Activated CD8-positive, alpha-beta memory T cell treated with anti-CD3 and anti-CD28 coated beads for 1 hour (primary cell): ENCODE data around the gene ITCH.
"Not testable (repeated sequence)": the region's sequence is repeated elsewhere in the genome, so short reads cannot be mapped to it uniquely, and the experiment has no call there.

Source experiments
- DNase-seq, 2 donors: peaks; one replicate each; pipeline ENCODE4 v3.0.0-alpha.2; 2020; ENCODE audit warnings: low read depth in 1 of 2; ENCODE audit errors: extremely low read depth in 1 of 2

The ITCH gene

DNA sequence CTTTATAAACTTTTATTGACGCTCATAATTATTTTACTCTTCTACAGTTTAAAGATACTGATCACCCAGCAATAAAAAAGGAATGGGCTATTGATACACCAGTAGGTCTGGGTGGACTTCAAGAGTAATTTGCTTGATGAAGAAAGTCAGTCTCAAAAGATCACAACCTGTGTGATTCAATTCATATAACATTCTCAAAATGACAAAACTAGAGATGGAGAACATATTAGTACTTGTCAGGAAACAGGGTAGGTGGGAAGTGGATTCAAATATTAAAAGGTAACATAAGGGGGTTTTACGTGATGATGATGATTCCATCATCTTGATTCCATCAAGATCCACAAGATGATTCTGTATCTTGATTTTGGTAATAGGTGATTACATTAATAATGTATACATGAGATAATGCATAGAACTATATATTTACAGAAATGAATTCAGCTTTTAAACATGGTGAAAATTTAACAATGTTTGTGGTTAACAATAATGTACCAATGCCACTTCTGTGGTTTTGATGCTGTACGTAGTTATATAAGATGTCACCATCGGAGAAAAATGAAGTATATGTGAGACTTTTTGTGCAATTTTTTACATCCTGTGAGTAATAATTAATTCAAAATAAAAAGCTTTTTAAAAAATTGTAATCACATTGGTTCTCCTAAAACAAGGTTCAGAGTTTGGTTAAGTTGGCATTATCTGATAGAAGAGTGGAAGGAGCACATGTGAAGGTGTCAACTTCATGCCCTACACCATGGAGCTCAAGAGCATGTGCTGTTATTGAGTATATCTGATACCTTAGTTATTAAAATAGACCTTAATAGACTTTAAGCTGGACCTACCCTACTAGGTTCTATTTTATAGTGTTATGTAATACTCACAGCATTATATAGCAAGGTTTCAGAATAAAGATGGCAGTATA, 86.9 kb downstream of the ITCH start:
- no peak for DNase-seq

DNA sequence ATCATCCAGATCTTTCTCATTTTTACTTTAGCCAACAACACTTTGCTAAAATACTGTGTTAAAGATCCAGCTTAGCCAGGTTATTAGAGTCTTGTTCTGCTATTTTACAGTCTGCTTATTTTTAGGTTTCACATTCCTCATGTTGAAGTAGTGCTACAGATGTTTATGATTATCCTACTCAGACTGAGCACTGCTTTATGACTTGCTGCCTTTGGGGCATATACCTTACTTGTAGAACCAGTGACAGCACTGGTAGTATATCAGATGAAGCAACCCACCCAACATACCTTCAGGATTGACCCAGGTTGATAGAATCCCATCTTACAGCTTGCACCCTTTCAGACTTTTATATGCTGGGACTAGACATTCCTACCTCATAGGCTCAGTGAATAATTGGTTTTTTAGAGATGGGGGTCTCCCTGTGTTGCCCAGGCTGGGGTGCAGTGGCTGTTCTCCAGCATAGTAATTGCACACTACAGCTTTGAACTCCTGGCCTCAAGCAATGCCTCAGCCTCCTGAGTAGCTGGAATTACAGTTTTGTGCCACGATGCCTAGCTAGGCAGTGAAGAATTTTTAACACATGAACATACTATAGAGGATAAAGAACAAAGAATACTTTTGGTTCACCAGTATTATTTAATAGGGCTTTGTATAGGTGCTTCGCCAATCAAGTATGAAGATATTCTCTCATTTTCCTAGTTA, 89.4 kb downstream of the ITCH start:
- DNase-seq: no peak

DNA sequence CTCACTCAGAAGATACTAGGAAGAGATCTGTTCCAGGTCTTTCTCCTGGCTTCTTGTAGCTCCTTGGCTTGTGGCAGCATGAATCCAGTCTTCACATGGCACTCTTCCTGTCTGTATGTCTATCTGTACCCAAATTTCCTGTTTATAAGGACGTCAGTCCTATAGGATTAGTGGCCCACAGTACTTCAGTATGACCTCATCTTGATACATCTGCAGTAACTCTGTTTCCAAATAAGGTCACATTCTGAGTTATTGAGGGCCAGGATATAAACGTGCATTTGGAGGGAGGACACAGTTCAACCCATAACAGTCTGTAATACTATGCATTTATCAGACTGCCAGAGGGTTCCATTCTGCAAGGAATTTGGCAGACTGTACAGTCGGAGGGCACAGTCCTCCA, 95.6 kb downstream of the ITCH start:
- no peak for DNase-seq

DNA sequence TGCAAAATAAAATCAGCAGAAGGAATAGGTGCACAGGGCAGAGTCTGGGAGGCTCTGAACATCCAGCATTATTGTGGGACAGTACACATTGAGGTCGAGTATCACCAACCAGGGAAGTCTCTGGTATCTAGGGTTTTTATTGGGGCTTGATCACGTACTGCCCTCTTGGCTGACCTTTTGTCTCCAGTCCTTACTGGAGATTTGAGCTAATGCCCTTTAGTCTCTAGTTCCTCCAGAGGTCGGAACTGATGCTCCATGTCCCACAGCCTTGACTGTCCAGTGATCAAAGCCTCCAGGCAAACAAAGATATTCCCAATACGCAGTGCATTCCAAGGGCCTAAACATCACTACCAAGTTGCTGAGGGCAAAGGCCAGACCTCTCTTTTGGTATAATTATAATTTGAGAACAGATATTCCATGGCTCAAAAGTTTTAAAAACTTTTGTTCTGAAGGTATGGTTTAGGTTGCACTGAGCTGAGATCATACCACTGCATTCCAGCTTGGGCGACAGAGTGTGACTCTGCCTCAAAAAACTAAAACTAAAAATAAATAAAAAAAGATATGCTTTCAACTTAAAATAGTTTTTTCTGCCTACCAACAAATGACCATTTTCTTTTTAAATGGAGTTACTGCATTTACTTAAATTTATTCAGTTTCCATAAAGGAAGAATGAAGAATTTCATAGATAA, 96.3 kb downstream of the ITCH start:
- no peak for DNase-seq

DNA sequence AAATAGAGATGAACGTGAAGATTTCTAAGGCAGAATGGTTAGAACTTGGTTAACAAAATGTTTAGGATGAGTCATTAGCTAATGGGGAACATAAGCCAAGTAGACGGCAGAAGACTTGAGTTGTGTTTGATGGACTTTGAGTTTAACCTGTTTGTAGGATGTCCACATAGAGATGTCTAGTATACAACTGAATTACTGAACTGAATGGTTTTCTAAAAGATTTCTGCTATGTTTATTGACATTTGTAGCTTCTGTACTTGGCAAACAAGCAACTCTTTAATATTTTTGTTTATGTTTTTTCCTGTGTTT, 98.7 kb downstream of the ITCH start:
- DNase-seq: no peak

DNA sequence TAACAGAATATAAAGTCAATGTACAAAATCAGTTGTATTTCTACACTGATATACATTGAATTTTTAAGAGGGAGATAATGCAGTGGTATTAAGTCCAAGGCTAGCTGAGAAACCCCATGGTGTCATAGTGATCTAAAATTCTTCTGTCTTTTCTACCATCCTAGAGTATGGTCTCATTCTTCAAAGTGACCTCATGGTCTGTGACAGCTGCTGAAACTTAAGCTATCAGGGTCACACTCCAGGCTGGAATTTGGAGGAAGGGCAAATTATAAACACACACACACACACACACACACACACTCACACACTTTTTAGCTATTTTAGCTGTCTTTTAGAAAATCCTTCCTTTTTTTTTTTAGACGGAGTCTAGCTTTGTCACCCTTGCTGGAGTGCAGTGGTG, 105.9 kb downstream of the ITCH start:
- DNase-seq: no peak

DNA sequence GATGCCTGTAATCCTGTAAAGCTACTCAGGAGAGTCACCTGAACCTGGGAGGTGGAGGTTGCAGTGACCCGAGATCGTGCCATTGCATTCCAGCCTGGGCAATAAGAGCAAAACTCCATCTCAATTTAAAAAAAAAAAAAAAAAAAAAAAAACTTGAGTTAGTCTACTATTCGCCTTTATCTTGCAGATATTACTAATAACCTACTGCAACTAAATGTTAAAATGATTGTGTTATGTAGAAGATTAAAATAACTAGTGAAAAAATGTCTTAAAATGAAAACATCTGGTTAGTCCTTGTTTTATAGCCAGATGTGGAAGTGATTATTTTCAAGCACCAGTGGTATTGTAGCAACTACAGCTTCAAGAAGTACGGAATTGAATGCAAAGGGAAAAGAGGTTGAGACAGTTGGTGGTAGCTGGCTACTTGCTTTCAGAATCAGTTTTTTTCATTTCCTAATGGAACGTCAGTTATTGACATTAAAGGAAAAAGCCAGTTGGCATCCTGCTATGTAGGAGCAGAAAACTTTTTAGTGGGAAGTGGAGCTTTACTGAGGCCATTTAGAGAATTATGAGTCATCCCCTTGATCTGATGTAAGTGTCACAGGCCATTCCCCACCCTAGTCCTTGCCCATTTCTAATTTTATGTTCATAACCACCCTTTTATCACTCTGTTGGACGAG, 109.3 kb downstream of the ITCH start:
- DNase-seq: no peak

DNA sequence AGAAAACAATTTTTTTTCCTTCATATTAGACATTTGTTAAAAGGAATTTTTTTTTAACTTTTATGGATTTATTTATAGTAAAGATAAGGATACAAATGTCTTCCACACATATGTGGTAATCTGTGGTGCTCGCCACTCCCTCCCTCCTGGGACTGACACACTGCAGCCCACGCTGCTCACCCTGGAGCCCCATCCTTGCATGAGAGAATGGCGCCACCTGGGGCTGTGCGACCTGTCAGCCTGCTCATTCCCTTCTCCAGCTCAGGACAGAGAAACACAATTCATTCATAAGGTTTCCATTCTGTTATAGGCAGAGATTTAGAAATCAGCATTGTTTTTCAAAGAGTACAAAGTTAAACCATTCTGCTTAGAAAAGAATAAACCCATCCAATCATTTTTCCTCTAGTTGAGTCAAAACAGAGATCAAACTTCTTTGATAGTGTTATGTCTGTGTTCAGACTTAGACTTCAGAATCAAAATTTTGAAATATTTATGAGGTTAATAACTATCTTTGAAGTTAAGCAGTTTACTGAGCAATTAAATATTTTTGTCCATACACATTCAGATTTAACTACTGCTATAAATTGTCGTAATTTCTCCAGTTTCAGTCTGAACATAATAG, 110.3 kb downstream of the ITCH start:
- DNase-seq: no peak

DNA sequence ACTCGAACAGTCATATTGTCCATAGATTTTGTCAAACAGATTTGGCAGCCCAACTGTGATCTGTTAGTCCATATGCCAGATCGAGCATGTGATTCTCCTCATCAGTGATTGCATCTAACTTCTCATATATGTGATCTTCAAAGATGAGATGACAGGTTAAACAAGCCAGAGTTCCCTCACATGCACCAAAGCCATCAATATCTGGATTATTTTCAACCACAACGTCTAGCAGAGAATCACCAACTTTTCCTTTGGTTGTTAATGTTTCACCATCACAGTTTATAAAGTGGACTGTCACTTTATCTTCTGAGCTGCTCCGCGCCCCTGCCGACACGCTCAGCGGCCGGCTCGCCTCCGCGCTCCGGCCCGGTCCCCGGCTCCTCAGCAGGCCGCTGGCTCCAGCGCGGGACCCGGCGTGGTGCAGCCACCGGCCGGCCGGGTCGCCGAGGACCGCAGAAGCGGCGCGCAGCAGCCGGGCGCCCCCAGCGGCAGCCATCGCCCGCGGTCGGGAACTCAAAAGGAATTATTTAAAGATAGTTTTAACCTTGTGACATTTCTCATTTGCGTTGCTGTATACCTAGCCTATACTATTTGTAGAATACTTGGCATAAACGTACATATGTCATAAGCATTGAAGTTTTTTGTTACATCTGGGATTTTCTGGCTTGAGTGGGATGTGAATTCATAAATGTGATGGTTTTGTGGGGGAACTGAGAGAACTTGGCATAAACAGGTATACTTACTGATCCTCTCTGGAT, 113.1 kb downstream of the ITCH start:
- peak in 1 of 2 donors; percentile 3 for DNase-seq

DNA sequence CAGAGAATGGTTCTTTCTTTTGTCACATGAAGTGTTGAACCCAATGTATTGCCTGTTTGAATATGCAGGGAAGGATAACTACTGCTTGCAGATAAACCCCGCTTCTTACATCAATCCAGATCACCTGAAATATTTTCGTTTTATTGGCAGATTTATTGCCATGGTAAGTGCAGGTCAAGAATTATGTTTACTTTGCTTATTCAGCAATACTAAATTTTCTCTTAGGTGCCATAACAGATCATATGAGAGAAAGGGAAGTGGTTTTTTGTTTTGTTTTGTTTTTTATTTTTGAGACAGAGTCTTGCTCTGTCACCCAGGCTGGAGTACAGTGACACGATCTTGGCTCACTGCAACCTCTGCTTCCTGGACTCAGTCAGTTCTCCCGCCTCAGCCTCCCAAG, 116.6 kb downstream of the ITCH start:
- no peak for DNase-seq

DNA sequence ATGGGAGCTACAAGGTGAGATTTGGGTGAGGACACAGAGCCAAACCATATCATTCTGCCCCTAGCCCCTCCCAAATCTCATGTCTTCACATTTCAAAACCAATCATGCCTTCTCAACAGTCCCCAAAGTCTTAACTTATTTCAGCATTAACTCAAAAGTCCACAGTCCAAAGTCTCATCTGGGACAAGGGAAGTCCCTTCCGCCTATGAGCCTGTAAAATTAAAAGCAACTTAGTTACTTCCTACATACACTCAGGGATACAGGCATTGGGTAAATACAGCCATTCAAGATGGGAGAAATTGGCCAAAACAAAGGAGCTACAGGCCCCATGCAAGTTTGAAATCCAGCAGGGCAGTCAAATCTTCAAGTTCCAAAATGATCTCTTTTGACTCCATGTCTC, 119.1 kb downstream of the ITCH start:
- DNase-seq: not testable (repeated sequence)

DNA sequence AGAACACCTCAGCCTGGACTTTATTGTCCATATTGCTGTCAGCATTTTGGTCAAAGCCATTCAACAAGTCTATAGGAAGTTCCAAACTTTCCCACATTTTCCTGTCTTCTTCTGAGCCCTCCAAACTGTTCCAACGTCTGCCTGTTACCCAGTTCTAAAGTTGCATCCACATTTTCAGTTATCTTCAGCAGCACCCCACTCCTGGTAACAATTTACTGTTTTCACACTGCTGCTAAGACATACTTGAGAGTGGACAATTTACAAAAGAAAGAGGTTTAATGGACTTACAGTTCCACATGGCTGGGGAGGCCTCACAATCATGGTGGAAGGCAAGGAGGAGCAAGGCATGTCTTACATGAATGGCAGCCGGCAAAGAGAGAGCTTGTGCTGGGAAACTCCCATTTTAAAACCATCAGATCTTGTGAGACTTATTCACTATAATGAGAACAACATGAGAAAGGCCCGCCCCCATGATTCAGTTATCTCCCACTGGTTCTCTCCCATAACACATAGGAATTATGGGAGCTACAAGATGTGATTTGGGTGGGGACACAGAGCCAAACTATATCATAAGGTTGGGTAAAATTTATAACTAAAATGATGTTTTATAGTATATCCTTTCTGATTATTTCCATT, 120.6 kb downstream of the ITCH start:
- not testable (repeated sequence) for DNase-seq

DNA sequence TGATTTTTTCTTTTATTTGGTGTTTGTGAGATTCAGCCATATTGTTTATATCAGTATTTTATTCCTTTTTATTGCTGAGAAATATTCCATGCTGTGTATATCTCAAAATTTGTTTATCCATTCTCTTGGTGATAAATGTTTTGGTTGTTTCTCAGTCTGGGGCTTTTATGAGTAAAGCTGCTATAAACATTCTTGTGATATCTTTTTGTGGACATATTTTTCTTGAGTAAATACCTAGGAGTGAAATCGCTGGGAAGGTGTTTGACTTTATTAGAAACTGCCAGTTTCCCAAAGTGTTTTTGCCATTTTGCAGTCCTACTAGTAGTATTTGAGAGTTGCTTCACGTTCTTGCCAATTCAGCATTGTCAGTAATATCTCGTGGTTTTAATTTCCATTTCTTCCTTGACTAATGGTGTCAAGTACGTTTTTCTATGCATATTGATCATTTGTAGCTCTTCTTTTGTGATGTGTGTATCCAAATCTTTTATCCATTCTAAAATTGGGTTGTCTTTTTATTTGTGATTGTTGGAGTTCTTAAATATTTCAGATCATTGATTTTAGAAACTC, 122.1 kb downstream of the ITCH start:
- DNase-seq: no peak

DNA sequence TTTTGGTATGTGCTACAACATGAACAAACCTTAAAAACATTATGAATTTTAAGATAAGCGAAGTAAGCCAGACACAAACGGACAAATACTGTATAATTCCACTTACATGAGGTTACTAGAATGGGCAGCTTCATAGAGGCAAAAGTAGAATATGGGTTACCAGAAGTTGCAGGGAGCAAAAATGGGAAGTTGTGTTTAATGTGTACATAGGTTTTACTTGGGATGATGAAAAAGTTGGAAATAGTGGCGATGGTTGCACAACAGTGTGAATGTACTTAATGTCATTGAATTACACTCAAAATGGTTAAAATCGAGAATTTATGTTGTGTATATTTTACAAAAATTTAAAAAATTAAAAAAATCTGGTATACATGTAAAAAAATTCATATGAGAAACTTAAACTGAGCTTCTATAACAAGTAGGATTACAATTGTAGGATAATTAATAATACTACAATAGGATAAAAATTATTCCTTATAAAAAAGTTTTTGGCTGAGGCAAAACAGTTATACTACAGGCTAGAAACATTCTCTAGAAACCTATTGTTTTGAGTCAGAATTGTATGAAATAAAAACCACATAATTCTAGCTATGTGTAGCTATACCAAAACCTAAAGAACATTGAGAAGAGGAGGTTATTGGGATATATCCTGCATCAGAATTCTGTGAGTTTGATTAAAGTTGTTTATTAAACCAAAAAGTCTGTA, 128.3 kb downstream of the ITCH start:
- no peak for DNase-seq

DNA sequence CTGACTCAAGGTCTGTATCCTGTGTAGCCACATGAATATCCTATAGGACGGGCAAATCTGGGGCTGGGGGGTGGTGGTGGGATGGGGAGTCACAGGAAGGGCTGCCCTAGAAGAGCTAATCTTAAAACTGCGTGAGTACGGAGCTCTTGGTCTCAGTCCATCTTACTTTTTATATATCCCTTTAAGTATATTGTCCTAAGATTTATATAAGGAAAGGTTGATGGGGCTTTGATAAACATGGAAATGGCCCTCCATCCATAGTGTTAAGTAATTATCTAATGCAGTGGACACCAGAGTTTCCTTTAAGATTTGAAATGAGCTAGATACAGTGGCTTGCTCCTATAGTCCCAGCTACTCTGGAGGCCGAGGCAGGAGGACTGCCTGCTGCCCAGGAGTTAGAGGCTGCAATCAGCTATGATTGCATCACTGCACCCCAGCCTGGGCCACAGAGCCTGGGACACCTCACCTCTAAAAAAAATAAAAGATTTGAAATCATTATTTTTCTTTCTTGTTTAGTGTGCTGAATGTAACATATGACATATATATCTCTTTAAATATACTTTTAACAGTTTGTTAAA, 128.9 kb downstream of the ITCH start:
- no peak for DNase-seq

DNA sequence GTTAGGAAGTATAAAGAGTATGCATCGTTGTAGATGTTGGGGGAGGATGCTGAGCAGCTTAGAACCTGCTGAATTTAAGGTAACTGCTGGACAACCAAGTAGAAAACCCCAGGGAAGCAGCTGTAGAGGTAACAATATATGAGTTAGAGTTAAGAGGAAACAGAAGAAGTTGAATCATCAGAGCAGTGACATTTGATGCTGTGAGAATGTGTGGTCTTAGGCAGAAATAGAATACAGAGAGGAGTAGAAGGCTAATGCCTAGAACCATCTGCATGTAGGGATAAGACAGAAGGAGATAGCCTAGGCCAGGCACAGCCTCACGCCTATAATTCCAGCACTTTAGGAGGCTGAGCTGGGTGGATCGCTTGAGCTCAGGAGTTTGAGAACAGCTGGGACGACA, 130.6 kb downstream of the ITCH start:
- DNase-seq: no peak

DNA sequence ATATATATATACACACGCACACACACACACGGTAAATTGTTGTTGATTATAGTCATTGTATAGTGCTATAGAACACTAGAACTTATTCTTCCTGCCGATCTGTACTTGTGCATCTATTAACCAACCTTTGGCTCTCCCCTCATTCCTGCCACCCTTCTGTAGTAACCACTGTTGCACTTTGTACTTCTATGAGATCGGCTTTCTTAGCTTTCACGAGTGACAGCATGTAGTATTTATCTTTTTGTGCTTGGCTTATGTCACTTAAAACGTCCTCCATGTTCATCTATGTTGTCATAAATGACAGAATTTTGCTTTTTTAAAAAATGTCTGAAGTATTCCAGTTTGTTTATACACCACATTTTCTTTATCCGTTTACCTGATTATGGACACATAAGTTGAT, 132.2 kb downstream of the ITCH start:
- DNase-seq: no peak

DNA sequence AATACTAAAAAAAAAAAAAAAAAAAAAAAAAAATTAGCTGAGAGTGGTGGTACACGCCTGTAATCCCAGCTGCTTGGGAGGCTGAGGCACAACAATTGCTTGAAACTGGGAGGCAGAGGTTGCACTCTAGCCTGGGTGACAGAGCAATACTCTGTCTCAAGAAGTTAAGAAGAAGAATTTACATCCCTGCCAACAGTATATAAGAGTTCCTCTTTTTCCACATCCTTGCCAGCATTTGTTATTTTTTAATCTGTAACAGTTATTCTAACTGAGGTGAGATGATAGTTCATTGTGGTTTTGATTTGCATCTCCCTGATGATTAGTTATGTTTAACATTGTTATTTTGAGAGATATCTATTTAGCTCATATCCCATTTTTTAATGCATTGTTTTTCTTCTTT, 132.8 kb downstream of the ITCH start:
- no peak for DNase-seq
